GM18909 (cell line): Measurements from ENCODE around the gene NUDCD3.
"Not testable (repeated sequence)": the region's sequence is repeated elsewhere in the genome, so short reads cannot be mapped to it uniquely, and the experiment has no call there.

ENCODE experiments used
- ATAC-seq: cut with Tn5 transposase; IDR thresholded peaks from one replicate; pipeline ENCODE4 v1.9.1; 2021; ENCODE audit warnings: mild to moderate bottlenecking; ENCODE audit not compliant: unreplicated experiment, poor library complexity

The NUDCD3 gene

GRCh38 chr7:44519546-44519945 lies 29.1 kb upstream of the NUDCD3 start:
- no peak for ATAC-seq

- ATAC-seq, result no peak
Observed at GRCh38 chr7:44518761-44519160, 28.3 kb upstream of the NUDCD3 start.

GRCh38 chr7:44517175-44517574 lies 26.7 kb upstream of the NUDCD3 start:
- no peak for ATAC-seq

- ATAC-seq, result no peak
Observed at GRCh38 chr7:44515590-44516268, 25.3 kb upstream of the NUDCD3 start.

GRCh38 chr7:44512736-44513135 lies 22.3 kb upstream of the NUDCD3 start:
- ATAC-seq, result no peak

GRCh38 chr7:44511863-44512468 lies 21.5 kb upstream of the NUDCD3 start:
- no peak for ATAC-seq

GRCh38 chr7:44511236-44511635 lies 20.8 kb upstream of the NUDCD3 start:
- no peak for ATAC-seq

GRCh38 chr7:44508328-44509030 lies 18.0 kb upstream of the NUDCD3 start:
- no peak for ATAC-seq

- ATAC-seq, result not testable (repeated sequence)
Observed at GRCh38 chr7:44506592-44507288, 16.3 kb upstream of the NUDCD3 start.

GRCh38 chr7:44505595-44505994 lies 15.1 kb upstream of the NUDCD3 start:
- no peak for ATAC-seq

- ATAC-seq, result no peak
Observed at GRCh38 chr7:44498230-44498954, 7.9 kb upstream of the NUDCD3 start.

GRCh38 chr7:44497155-44498027 lies 6.9 kb upstream of the NUDCD3 start:
- ATAC-seq, result no peak

- ATAC-seq, result no peak
Observed at GRCh38 chr7:44496385-44496784, 5.9 kb upstream of the NUDCD3 start.

GRCh38 chr7:44494960-44495359 lies 4.5 kb upstream of the NUDCD3 start:
- no peak for ATAC-seq

- ATAC-seq, result no peak
Observed at GRCh38 chr7:44491229-44491628, 771 bp upstream of the NUDCD3 start.

- ATAC-seq, result peak; percentile 38
Observed at GRCh38 chr7:44489955-44490350, 505 bp downstream of the NUDCD3 start.

GRCh38 chr7:44488955-44489354 lies 1.5 kb downstream of the NUDCD3 start:
- no peak for ATAC-seq

GRCh38 chr7:44486693-44487092 lies 3.8 kb downstream of the NUDCD3 start:
- no peak for ATAC-seq

GRCh38 chr7:44486001-44486400 lies 4.5 kb downstream of the NUDCD3 start:
- ATAC-seq, result no peak
